Erythroblast (primary cell): Measurements from ENCODE around the gene ZFPM1.

Experiments used
- DNase-seq, 2 experiments: peaks; one replicate each; lab custom pipeline; 2025; lab: John Stamatoyannopoulos, UW
- GATA1 ChIP-seq: IDR thresholded peaks from 2 replicates; pipeline ENCODE4 v1.6.1; 2011; ENCODE audit warnings: low read depth, mild to moderate bottlenecking, control low read depth, low read length, moderate library complexity
- POLR2A ChIP-seq: IDR thresholded peaks from 2 replicates; pipeline ENCODE4 v1.6.1; 2011; ENCODE audit warnings: mild to moderate bottlenecking, low read length

Gene ZFPM1

GRCh38 chr16:88487920-88488851 is 35.1 kb downstream of the ZFPM1 start:
- no peak for TF ChIP-seq POLR2A
- TF ChIP-seq GATA1: no peak
- peak; percentile 35 to 42 for DNase-seq

GRCh38 chr16:88489163-88489741 is 36.2 kb downstream of the ZFPM1 start:
- DNase-seq: no peak
- TF ChIP-seq GATA1 (no peak), POLR2A (no peak)

GRCh38 chr16:88491001-88491559 is 38.0 kb downstream of the ZFPM1 start:
- no peak for DNase-seq
- TF ChIP-seq POLR2A: no peak
- no peak for TF ChIP-seq GATA1

- peak; percentile 94 to 98 for DNase-seq
- TF ChIP-seq POLR2A (no peak), GATA1 (peak; percentile 99)
These were observed 38.7 kb downstream of the ZFPM1 start for GRCh38 chr16:88491560-88492310.

GRCh38 chr16:88493879-88494278 is 40.8 kb downstream of the ZFPM1 start:
- no peak for TF ChIP-seq POLR2A
- TF ChIP-seq GATA1: no peak
- no peak for DNase-seq

GRCh38 chr16:88494335-88495154 is 41.5 kb downstream of the ZFPM1 start:
- peak in 1 of 2 experiments; percentile 38 for DNase-seq
- TF ChIP-seq GATA1: no peak
- no peak for TF ChIP-seq POLR2A

GRCh38 chr16:88495268-88495772 is 42.2 kb downstream of the ZFPM1 start:
- no peak for TF ChIP-seq POLR2A
- no peak for TF ChIP-seq GATA1
- DNase-seq: no peak

GRCh38 chr16:88497561-88498462 is 44.7 kb downstream of the ZFPM1 start:
- peak; percentile 89 to 94 for DNase-seq
- TF ChIP-seq POLR2A (no peak), GATA1 (peak; percentile 75)

- TF ChIP-seq GATA1: no peak
- no peak for TF ChIP-seq POLR2A
- peak; percentile 61 to 62 for DNase-seq
These were observed 45.6 kb downstream of the ZFPM1 start for GRCh38 chr16:88498576-88499208.

- TF ChIP-seq GATA1 (no peak), POLR2A (no peak)
- DNase-seq: peak; percentile 44 to 51
These were observed 46.2 kb downstream of the ZFPM1 start for GRCh38 chr16:88499292-88499691.

GRCh38 chr16:88499836-88500251 is 46.8 kb downstream of the ZFPM1 start:
- no peak for TF ChIP-seq GATA1
- no peak for TF ChIP-seq POLR2A
- DNase-seq: peak; percentile 58 to 66

GRCh38 chr16:88500255-88500661 is 47.2 kb downstream of the ZFPM1 start:
- no peak for DNase-seq
- TF ChIP-seq POLR2A: no peak
- no peak for TF ChIP-seq GATA1
